GM21576 (cell line): ENCODE results near the gene MDH1B.
A peak's percentile ranks its signal among the peaks of the same experiment; 100 is the strongest.
"Not testable (repeated sequence)": the region's sequence is repeated elsewhere in the genome, so short reads cannot be mapped to it uniquely, and the experiment has no call there.

Experiments used
- ATAC-seq: cut with Tn5 transposase; IDR thresholded peaks from one replicate; pipeline ENCODE4 v1.9.1; 2021; ENCODE audit warnings: mild to moderate bottlenecking, moderate library complexity; ENCODE audit not compliant: unreplicated experiment

Gene MDH1B

DNA sequence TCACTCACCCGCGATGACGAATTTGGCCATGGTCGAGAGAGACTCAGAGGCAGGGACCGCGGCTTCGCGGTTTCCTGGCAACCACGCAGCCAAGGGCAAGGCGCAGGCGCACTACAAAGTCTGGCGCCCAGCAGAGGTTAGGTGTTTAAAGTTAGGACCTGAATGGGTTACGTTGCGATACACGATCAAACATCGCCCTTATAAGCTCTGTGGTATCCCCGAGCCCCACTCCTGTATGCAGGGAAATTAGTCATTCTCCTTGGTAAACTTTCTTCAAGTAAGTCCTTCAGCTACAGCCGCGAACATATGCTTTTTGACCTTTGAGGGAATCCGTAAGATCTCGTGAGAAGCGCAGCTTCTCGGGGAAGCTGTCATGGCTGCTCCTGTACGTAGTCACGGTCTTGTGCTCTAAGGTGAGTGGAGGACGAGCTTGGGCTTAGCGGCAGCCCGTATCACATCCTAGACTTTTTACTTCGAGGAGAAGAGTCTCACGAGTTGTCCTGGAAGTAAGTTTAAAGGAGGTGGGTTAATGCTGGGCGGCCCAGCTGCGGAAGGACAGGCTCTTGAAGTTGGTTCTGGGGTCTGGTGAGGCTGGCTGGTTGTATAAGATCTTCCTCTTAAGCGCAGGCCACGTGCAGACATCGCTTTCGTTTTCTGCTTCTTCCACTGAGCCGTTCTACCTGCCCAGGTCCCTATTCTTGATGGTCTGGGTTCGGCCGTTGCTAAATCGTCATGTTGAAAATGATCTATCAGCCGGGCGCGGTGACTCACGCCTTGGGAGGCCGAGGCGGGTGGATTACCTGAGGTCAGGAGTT is at the start of gene MDH1B, which contains the start of gene FASTKD2:
Gene MDH1B (minus strand): TSS at position 87 of the 815 bp plus-strand sequence. CDS start 57 bp downstream, at position 30.
Gene FASTKD2 (plus strand): TSS at position 365 of the 815 bp plus-strand sequence. CDS start 1,088 bp downstream, outside the sequence.
- peak; percentile 91 for ATAC-seq

DNA sequence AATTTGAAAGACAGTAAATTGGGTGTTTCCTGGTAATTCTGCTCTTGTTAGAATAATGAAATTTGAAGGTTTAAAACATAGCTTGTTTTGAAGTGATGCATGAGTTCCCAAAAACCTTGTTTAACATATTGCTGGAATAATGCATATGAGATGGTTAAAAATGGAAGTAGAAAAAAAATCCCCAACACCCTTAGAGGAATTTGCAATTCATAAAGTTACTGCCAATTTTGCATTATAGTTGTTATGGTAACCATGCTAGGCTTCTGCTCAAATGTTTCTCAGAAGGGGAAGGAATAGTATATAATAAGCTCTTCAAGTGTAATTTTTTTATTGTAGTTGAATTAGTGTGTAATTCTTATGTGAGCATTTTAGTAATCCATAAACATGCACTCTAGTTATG is 49.4 kb upstream of the MDH1B start:
- no peak for ATAC-seq

DNA sequence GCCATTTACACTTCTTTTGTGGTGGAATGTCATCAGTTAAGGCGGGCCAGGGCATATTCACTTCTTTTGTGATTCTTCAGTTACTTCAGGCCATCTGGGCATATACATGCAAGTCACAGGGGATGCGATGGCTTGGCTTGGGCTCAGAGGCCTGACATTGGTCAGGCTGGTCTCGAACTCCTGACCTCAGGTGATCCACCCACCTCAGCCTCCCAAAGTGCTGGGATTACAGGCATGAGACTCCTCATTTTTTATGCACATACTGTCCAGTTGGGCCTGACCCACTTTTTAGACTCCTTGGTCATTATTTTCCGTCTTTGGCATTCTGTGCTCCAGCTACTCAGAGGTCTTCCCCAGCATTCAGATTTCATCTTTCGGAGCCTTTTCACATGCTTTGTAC is 47.3 kb upstream of the MDH1B start:
- ATAC-seq: not testable (repeated sequence)

DNA sequence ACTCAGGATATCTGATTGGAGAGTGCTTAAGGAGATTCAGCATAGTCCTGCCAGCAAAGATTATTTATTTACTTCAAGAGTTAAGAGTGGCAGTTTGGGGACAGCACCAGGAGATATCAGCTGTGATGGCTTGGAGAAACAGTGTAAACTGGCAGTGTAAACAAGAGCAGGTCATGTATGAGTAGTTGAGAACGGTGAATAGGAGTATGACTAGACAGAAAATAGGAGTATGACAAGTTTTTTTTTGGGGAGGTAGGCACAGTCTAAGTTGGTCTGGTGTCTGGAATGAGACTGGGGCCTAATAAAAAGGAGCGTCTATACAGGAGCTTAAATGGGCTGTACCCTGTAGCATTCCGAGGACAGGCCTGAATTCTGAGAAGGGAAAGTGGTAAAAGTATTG is 42.5 kb upstream of the MDH1B start:
- not testable (repeated sequence) for ATAC-seq

DNA sequence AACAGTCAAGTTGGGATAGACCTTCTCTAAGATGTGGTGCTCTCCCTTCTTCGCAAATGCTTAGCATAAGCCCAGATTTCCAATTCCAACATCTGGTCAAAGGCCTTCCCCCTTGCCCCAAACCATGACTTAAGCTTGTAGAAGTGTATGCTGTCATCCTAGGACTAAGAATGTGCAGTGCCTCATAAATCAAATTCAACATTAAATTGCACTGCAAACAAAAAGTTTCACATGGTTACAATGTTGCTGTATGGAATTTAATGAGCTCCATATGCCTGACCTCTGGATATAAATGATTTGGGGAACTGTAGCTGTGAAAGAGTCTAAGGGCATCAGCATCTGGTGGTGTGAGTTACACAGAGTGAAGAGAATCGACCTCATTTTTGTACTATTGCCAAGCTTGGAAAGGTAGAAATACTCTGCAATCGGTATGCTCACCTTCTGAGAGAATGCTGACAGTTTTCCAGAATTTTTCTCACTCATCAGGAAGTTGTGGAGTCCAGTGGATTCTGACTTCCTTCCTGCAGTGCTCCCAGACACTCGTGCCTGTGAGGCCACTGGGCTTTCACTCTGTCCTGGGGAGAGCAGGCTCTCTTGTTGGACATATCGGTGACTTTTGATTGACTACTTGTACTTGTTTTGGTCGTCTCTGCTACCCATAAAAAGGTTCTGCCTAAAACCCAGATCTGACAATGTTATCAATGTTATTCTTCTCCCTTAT is 40.9 kb upstream of the MDH1B start:
- ATAC-seq: no peak

DNA sequence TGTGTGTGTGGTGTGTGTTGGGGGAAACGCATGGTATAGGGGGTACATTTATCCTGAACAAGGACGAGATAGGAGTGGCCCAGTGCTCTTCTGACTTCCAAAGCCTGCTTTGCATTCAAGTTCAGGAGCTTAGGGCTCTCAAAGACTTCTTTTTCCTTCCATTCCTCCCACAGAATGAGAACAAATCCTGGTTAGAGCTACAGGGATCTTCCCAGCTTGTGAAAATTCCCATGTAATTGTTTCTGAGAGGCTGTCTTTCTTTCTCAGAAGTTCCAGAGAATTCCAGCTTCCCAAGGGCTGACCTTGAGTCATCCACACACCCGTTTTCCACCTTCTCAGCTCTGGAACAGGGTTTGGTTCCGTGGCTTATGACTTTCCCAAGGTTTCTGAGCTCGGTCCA is 39.2 kb upstream of the MDH1B start:
- no peak for ATAC-seq

DNA sequence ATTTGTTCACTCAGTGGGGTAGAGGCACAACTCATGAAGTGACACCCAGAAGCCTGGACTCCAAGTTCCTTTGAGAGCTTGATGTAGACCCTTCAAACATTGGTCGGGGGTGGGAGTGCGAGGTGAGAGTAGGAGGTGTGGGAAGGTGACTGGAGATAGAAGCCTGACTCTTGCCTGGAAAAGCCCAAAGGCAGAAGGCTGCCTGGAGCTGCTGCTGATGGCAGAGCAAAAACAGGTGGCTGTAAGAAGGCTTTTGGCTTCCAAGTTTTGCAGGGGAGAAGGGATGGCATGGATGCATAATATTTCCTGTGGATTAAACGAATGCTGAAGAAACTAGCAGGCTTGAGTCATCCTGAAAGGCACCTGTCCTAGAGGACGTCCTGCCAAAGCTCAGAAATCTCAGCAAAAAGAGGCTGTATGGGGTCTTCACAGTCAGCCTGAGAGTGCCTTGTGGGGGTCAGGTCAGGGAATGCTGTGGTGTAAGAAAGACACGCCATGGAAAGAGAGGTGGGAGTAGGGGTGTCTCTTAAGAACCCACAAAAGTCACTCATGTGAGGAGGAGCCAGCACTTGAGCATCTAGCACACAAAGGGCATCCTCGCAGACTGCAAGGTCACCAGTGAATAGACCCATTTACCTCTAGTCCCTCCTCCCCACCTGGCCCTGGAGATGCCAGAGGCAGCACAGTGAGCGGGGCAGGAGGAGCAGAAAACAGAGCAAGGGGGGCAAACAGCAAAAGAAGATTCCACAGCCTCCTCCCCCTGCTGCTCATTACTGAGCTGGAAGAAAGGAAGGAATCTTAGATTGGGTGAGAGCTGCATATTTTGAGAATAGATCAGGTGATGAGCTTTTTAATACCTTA is 37.8 kb upstream of the MDH1B start:
- no peak for ATAC-seq

DNA sequence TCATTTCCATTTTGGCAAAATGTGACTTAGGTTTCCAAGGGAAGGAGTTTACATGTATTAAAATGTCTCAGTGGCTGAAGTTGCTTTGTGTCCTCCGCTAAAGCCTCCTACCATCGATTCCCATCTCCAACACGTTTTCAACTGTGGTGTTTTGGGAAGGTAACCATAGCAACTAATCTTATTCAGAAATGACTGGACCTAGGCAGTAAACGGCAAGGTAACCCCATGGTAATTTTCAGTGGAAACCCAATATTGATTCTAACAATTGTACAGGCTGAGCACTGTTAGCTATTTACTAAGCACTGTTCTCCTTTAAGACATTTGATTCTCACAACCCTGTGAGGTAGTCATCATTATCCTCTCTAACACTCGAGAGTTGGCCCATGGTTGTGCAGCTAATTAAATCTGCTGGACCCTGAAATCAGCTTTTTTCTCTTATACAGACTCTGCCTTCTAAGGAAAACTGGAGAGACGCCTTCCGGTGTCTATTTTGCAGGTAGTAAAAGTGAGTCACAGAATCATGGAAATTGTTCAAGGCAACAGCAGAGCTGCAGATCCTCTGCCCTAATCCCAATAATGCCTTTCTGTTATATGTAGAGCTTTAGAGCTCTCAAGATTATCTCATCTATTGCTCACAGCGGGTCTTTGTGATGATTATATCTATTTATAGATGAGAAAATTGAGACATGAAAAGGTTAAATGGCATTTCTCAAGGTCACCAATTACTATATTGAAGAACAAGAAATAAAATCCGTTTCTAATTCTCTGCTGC is 36.5 kb upstream of the MDH1B start:
- ATAC-seq: no peak

DNA sequence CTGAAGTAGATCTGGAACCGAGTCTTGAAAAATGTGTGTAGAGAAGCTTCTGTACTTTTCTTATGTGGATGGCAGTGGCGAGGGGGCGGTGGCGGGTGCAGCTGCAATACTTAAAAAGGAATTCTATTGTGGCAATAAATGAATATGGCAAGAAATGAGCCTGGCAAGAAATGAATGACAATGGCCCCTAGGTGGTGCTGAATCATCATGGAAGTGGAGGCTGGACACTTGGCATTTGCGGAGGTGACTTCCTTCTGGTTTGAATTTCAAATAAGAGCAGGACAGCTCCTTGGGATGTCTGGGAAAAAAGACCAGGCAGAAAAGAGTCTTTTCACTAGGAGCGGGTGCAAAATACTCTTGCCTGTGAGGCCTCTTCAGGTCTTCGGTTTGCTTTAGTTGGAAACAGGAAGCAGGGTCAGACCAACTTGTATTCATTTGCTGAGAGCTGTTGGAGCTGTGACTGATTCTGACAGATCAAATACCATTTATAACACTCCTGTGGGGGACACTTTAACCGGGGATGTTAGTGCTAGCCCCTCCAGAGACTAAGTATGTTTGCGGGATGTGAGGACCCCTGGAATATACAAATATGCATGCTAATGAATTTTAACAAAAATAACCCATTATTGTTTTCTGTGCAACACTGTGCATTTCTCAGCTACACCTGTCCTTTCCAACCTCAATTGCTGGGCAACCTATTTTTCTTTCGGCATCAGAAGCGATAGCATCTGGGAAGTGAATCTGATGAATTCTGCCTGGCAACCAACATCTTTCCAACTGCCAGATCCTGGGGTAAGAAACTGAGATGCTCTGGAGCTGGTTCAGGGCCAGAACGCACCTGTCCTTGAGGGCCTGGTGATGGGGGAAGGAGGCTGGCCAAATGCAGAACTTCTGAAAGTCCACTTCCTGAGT is 35.6 kb upstream of the MDH1B start:
- ATAC-seq: no peak

DNA sequence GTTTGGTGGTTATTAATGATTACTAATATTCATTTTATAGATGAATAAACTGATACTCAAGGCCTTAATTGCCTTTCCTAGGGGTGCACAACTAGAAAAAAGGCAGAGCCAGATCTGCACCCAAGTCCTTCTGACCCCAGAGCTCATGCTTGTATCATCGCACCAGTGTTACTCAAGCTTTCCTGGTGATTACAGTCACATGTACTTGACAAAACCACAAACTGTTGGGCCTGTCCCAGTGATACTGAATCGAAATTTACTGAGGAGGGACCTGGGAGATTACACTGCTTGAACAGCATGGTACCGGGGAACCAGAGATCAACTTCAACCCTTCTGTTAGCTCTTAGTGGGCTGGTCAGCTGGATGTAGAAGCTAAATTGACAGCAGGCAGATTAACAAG is 34.0 kb upstream of the MDH1B start:
- ATAC-seq: no peak

DNA sequence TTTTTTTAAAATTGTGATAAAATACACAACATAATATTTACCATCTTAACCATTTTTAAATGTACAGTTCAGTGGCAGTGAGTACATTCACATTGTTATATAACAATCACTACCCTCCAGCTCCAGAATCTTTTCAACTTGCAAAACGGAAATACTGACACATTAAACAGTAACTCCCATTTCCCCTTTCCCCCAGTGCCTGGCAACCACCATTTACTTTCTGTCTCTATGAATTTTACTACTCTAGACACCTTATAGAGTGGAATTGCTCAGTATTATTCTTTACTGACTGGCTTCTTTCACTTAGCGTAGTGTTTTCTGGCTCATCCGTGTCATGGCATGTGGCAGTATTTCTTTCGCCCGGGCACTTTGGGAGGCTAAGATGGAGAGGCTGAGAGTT is 32.9 kb upstream of the MDH1B start:
- ATAC-seq: peak; percentile 76

DNA sequence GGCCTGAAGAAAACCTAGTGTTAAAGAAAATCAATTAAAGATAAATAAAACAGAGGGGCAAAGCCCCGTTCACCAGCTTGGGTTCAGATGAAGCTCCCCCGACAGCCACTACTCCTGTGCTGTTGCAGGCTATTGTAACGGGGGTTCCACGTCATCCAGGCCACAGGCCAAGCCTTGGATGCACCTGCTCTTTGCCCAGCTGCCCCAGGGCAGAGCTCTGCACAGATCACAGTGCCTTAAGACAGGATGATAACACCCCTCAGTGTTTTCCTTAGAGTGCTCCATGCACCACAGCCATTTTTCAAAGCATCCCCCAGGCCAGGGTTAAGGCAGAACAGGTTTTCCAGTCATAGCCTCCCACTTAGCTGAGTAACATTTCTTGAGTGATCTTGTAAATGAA is 32.2 kb upstream of the MDH1B start:
- ATAC-seq: no peak

DNA sequence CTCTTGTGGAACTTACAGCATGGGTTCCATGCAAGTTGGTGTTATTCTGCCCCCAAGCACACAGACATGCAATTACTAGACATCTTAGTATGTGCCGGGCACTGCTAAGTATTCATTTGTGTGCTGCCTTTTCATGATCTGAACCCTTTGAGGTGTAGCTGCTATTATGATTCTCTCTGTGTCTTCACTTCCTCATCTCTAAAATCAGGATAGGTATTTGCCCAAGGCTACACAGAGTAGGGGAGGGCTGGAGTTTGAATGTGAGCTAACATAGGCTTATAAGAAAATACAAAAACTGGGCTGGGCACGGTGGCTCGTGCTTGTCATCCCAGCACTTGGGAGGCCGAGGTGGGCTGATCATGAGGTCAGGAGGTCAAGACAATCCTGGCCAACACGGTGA is 27.5 kb upstream of the MDH1B start:
- no peak for ATAC-seq

DNA sequence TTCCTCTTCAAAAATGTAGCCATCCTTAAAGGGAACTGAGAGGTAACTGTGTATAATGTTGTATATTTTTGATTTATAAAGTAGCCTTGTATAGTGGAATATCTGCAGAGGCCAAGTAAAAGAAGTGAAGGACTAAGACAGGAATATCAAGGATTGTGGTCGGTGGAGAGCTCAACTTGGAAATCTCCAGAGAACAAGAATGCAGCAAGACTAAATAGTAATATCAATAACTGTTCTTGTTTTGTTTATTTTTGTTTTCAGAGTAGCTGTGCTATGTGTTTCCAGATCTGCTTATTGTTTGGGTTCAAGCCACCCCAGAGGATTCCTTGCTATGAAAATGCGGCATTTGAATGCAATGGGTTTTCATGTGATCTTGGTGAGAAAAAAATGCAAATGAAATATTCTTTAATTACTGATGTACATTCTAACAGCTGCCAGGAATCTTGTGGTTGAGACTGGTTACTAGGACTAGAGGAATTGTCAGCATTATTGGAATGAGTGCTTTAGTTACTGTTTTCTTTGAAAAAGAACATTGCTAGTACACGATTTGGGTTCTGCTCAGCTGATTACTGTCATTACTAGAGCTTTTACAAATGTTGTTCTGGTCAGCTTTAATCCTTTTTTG is 25.3 kb upstream of the MDH1B start:
- ATAC-seq: no peak

DNA sequence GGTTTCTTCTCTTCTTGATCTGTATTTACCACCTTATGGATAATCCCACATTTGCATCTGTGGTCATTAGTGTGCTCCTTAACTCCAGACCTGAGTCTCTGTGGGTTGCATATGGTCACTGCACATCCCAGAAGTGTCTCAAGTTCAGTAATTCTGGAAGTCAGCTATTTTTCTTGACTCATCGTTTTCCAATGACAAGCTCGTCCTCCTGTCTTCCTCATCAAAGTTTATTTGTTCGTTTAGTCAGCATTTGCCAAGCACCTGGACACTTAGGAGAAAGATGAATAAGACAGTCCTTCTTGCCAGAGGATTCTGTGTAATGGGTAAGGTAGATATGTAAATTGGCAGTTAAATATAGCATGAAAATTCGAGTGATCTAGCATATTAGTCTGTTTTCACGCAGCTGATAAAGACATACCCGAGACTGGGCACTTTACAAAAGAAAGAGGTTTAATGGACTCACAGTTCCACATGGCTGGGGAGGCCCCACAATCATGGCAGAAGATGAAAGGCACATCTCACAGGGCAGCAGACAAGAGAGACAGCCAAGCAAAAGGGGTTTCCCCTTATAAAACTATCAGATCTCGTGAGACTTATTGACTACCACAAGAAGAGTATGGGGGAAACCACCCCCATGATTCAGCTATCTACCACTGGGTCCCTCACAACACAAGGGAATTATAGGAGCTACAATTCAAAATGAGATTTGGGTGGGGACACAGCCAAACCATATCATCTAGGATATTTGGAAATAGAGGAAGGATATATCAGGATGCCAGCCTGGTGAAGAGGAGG is 19.6 kb upstream of the MDH1B start:
- no peak for ATAC-seq

DNA sequence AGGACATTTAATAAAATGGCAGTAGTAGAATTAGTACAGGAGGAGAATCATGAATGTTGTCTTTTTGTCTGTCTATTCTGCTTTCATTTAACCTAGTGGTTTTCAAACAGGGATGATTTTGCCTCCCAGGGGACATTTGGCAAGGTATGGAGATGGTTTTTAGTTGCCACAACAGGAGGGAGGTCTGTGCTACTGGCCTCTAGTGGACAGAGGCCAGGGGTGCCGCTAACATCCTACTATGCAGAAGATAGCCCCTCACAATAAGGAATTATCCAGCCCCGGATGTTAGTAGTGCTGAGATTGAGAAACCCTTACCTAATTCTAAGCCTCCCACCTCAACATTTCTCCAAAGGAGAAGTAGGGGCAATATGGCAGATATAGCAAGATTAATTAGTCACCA is 18.6 kb upstream of the MDH1B start:
- no peak for ATAC-seq

DNA sequence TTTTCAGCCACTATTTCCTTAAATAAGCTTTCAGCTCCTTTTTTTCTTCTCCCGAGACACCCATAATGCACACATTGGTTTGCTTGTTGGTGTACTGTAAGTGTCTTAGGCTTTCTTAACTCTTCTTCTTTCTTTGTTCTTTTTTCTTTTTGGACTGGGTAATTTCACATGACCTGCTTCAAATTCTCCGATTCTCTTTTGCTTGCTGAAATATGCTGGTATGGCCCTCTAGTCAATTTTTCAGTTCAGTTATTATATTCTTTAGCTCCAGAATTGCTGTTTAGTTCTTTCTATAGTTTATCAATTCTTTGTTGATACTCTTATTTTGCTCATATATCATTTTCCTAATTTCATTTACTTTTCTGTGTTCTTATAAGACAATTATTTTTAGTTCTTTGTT is 15.5 kb upstream of the MDH1B start:
- ATAC-seq: no peak

DNA sequence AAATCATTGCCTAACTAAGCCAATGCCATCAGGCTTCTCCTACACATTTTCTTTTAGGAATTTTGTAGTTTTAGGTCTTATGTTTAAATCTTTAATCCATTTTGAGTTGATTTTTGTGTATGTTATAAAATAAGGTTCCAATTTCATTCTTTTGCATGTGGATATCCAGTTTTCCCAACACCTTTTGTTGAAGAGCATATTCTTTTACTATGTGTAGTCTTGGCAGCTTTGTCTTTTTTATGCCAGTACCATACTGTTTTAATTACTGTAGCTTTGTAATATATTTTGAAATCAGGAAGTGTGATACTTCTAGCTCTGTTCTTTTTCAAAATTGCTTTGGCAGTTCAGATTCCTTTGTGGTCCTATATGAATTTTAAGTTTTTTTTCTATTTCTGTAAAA is 11.3 kb upstream of the MDH1B start:
- no peak for ATAC-seq
